NCI-H1105 (cell line): ENCODE measurements around the gene SELENOV.
"Not testable (repeated sequence)": the region's sequence is repeated elsewhere in the genome, so short reads cannot be mapped to it uniquely, and the experiment has no call there.

Experiments
- DNase-seq: peaks from one replicate; lab custom pipeline; 2025; lab: John Stamatoyannopoulos, UW

Gene SELENOV

DNA sequence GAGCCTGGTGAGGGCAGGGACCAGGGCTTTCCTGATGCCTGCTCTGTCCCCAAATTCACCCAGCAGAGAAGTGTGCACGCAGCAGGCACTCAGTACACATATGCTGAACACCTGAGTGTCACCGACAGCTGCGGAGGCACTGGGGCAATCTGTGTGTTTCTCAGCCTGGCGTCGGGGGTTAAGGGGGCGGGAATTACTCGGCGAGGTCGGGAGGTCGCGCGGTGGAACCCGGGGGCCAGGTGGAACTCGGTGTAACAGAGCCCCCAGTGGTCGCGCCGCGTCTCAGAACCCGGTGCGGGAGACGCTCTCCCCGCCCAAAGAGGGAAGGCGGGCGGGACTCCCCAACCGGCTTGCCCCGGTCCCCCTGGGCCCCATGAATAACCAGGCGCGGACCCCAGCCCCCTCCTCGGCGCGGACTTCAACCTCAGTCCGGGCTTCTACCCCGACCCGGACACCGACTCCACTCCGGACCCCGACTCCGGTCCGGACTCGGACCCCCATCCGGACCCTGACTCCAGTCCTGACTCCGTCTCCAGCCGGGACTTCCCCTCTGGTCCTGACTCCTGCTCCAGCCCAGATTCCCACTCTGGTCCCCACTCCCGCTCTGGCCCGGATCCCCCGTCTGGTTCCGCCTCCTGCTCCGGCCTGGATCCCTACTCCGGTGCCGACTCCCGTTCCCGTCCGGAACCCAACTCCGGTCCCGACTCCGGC, at the start of gene SELENOV:
TSS of gene SELENOV (plus strand) at position 300 of the 711 bp plus-strand sequence. CDS start at position 374, 74 bp downstream.
- DNase-seq = no peak

GRCh38 chr19:39465956-39466747, 48.8 kb upstream of the SELENOV start:
- DNase-seq = no peak

DNA sequence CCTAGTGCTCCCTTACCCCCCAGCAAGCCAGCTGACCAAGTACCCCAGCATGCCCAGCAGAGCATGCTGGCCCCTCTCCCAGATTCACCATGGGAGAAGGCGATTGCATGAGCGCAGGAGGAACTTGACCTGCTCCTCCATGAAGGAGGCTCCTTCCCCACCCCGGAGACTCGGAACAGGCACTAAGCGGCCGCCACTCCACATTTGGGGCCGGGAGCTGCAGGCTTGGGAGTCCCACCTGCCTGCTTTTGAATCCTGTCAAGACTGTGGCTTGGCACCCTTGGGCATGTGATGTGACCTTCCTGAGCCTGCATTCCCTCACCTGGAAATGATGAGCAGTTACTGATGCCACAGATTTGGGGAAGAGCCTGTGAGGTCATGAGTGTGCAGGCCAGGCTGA, 47.0 kb upstream of the SELENOV start:
- DNase-seq = no peak

DNA sequence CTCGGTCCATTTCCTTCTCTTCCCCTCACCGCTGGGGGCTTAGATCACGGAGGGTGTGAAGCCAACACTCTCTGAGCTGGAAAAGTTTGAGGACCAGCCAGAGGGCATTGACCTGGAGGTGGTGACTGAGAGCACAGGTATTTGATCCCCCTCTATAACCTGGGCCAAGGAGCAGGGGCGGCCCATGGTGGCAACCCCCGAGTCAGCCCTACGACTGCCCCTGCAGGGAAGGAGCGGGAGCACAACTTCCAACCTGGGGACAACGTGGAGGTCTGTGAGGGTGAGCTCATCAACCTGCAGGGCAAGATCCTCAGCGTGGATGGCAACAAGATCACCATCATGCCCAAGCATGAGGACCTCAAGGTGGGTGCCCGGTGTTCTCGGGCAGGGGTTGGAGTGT, 45.9 kb upstream of the SELENOV start:
- DNase-seq = no peak

DNA sequence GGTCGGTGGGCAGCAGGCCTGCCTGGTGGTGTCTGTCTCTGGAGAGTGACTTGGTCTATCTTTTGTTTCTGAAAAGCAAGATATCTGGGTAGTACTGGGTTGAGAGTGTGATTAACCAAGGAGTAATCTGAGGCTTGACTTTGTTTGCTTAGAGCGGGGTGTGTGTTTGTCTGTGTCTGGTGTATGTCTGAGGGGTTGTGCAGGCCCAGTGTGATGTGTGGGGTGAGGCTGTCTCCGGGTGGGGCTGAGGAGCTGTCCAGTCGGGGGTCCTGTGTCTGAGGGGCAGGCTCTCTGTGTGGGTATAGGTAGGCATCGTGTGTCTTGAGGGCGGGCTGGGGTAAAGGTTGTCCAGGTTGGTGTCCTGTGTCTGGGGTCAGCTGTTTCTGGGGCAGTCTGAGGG, 45.4 kb upstream of the SELENOV start:
- no peak for DNase-seq

DNA sequence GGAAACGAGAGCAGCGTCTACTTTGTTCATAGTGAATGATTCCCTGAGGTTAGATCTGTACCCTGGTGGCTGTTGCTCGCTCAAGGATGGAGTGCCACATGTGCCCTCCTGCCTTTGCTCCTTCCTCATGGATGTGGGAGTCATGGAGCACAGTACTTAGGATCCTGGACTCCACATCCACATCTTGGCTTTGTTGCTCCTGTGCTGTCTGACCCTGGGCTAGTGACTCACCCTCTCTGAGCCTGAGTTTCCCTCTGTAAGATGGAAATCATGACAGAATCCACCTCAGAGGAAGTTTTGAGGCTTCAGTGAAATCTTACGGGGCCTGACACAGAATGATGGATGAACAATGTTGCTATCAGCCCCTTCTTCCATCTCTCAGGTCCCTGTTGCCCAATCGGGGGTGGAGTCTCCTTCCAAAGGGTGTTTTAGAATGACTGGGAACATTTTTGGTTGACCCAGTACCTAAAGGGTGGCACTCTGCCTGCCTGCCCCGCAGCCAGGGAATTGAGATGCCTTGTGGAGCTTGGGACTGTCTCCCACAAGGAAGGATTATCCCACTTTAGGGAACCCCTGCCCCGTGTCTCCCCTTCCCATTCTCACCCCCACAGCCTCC, 44.1 kb upstream of the SELENOV start:
- DNase-seq = no peak

DNA sequence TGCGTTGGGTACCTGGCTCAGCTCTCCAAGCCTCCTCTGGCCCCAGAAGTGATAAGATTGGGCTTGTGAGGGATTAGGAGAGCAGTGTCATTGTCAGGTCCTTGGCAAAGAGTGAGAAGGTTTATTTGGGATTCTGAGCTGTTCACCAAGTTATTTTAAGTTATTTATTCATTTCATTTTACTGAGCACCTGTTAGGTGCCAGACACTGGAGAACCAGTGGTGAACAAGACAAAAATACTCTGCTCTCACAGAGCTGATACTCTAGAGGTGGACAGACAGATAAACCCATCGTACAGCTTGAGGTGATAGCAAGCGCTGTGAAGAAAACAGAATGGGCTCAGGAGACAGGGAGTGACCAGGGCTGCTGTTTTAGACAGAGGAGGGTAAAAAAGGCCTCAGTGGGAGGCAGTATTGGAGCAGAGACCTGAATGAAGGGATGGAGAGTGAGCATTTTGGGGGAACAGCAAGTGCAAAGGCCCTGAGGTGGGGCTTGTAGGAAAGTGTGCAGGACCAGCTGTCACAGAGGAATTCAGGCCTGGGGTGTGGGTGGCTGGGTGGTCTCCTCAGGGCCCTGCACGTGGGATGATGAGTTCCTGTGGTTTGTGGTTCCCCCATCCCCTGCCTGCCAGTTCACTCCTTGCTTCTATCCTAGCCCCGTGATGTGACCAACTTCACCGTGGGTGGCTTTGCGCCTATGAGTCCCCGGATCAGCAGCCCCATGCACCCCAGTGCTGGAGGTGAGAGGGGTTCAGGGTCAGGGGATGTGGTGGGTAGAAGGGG, 43.0 kb upstream of the SELENOV start:
- DNase-seq = no peak

DNA sequence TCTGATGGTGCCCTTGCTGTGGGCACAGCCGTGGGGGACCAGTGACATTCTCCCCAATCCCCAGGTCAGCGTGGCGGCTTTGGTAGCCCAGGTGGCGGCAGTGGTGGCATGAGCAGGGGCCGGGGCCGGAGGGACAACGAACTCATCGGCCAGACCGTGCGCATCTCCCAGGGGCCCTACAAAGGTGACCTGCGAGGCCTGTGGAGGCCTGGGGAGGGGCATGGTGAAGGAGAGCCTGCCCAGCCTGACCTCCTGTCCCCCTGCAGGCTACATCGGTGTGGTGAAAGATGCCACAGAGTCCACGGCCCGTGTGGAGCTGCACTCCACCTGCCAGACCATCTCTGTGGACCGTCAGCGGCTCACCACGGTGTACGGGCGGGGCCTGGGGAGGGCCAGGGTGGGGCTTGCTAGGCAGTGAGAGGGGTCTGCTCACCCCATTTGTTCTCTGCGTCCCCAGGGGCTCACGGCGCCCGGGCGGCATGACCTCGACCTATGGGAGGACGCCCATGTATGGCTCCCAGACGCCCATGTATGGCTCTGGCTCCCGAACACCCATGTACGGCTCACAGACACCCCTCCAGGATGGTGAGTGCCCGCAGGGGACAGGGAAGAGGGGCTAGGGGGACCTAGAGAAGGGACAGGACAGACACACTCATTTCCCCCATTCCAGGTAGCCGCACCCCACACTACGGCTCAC, 42.0 kb upstream of the SELENOV start:
- no peak for DNase-seq

DNA sequence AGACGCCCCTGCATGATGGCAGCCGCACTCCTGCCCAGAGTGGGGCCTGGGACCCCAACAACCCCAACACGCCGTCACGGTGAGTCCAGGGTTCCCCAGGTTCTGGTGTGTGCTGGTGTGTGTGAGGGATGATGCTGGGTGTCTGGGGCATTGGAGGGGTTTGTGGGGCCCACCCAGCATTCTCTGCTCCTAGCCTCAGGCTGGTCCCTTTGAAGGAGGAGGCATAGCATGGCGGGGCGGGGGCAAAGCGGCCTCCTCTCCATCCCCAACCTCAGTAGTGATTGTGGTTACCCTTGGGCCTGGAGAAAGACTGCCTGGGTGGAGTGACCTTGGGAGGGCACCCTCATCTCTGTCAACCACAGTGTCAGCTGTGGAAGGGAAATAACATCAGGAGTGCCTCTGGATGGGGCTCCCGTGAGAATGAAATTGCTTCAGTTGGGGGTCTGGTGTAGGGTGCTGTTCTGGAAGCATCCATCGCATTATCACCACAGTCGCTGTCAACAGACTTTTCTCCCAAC, 41.4 kb upstream of the SELENOV start:
- no peak for DNase-seq

GRCh38 chr19:39474139-39474620, 40.8 kb upstream of the SELENOV start:
- peak; percentile 27 for DNase-seq

GRCh38 chr19:39475748-39476147, 39.2 kb upstream of the SELENOV start:
- DNase-seq = no peak

GRCh38 chr19:39479319-39479801, 35.6 kb upstream of the SELENOV start:
- not testable (repeated sequence) for DNase-seq

GRCh38 chr19:39479916-39480315, 35.0 kb upstream of the SELENOV start:
- no peak for DNase-seq

GRCh38 chr19:39480337-39481228, 34.4 kb upstream of the SELENOV start, which contains the start of gene TIMM50:
Gene TIMM50 (plus strand): TSS chr19:39480838. CDS start chr19:39480854, 16 bp downstream.
- DNase-seq = peak; percentile 98

- DNase-seq = no peak
Observed at GRCh38 chr19:39481229-39481545, 33.8 kb upstream of the SELENOV start.

DNA sequence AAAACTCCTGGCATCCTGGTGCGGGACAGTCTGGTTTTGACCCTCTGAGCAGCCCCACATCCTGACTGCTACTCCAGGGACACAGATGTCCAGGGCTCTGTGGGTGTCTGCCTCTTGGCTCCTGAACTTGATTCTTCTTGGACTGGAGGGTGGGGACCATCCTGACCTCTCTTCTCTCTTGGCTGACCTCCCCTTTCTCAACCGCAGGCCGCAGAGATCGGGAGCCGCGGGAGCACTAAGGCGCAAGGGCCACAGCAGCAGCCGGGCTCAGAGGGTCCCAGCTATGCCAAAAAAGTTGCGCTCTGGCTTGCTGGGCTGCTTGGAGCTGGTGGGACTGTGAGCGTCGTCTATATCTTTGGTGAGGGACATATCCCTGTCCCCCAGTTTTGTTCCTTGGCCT, 33.3 kb upstream of the SELENOV start:
- DNase-seq = no peak

DNA sequence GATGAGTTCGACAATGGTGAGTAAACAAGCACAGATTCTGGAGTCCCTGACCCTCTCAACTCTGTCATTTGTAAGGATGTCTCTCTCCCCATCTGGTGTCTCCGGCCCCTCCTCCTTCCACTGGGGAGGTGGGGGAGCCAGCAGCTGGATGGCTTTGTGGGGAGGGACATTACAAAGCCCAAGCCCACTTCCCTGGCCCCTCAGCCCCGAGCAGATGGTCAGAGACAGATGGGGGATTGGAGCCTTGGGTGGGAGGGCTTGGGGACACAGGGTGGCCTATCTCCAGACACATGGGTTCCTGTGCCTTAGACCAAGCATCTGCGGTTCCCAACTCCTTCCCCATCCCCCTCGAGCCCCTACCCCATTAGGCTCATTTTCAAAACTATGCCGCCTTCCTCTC, 31.8 kb upstream of the SELENOV start:
- DNase-seq = no peak

GRCh38 chr19:39489756-39490155, 25.2 kb upstream of the SELENOV start:
- DNase-seq = no peak

- no peak for DNase-seq
Observed at GRCh38 chr19:39492225-39492624, 22.7 kb upstream of the SELENOV start.

DNA sequence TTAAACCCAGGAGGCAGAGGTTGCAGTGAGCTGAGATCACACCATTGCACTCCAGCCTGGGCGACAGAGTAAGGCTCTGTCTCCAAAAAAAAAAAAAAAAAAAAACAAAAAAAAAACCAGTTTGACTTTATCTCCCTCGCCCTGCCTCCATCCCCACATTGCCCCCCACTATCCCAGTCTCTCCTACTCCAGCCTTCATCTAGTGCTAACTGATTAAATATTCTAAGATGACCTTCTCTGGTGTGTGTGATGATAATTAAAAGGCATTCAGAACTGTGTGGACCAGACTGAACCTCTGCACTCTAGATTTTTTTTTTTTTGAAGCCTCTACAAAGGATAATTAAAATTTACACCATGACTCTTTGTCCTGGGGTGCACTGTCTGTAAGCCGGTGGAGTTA, 22.2 kb upstream of the SELENOV start:
- no peak for DNase-seq
